CD4-positive, alpha-beta T cell treated with Interleukin-4 for 1 hour (primary cell): ENCODE measurements around the gene CAMK2A.

ENCODE experiments used
- DNase-seq, 2 donors: peaks; one replicate each; pipeline ENCODE4 v3.0.0-alpha.2; 2020 to 2022

Gene CAMK2A

GRCh38 chr5:150299571-150300327 is 10.2 kb upstream of the CAMK2A start:
- no peak for DNase-seq

GRCh38 chr5:150298701-150299451 is 9.3 kb upstream of the CAMK2A start:
- DNase-seq, result no peak

- DNase-seq, result no peak
These were observed 8.5 kb upstream of the CAMK2A start for GRCh38 chr5:150297934-150298595.

GRCh38 chr5:150297236-150297890 is 7.8 kb upstream of the CAMK2A start:
- no peak for DNase-seq

- DNase-seq, result no peak
These were observed 6.9 kb upstream of the CAMK2A start for GRCh38 chr5:150296496-150296895.

- DNase-seq, result no peak
These were observed 6.3 kb upstream of the CAMK2A start for GRCh38 chr5:150295741-150296486.

GRCh38 chr5:150295172-150295634 is 5.6 kb upstream of the CAMK2A start:
- no peak for DNase-seq

GRCh38 chr5:150294551-150295071 is 5.0 kb upstream of the CAMK2A start:
- no peak for DNase-seq

GRCh38 chr5:150293091-150293941 is 3.7 kb upstream of the CAMK2A start:
- no peak for DNase-seq

GRCh38 chr5:150291388-150292385 is 2.1 kb upstream of the CAMK2A start:
- DNase-seq, result no peak

- no peak for DNase-seq
These were observed 782 bp downstream of the CAMK2A start for GRCh38 chr5:150288791-150289190.

- no peak for DNase-seq
These were observed 1.2 kb downstream of the CAMK2A start for GRCh38 chr5:150288361-150288760.

- DNase-seq, result no peak
These were observed 2.8 kb downstream of the CAMK2A start for GRCh38 chr5:150286820-150287219.

- DNase-seq, result no peak
These were observed 4.5 kb downstream of the CAMK2A start for GRCh38 chr5:150285114-150285513.

- no peak for DNase-seq
These were observed 5.3 kb downstream of the CAMK2A start for GRCh38 chr5:150284311-150284710.

- DNase-seq, result no peak
These were observed 5.7 kb downstream of the CAMK2A start for GRCh38 chr5:150283904-150284303.

- no peak for DNase-seq
These were observed 7.6 kb downstream of the CAMK2A start for GRCh38 chr5:150281987-150282386.

GRCh38 chr5:150279330-150280020 is 10.1 kb downstream of the CAMK2A start:
- no peak for DNase-seq

- no peak for DNase-seq
These were observed 10.7 kb downstream of the CAMK2A start for GRCh38 chr5:150278916-150279315.
